GM19463 (cell line): Measurements from ENCODE around the gene RTL10.

ENCODE experiments used
- ATAC-seq: cut with Tn5 transposase; IDR thresholded peaks from one replicate; pipeline ENCODE4 v1.9.1; 2021; ENCODE audit warnings: mild to moderate bottlenecking, moderate library complexity; ENCODE audit not compliant: unreplicated experiment

The RTL10 gene

GRCh38 chr22:19877626-19878339 lies 23.1 kb upstream of the RTL10 start:
- ATAC-seq, result no peak

- no peak for ATAC-seq
Measured at GRCh38 chr22:19876941-19877625, 22.4 kb upstream of the RTL10 start.

GRCh38 chr22:19876314-19876940 lies 21.8 kb upstream of the RTL10 start:
- ATAC-seq, result no peak

- no peak for ATAC-seq
Measured at GRCh38 chr22:19875531-19876313, 21.0 kb upstream of the RTL10 start.

DNA sequence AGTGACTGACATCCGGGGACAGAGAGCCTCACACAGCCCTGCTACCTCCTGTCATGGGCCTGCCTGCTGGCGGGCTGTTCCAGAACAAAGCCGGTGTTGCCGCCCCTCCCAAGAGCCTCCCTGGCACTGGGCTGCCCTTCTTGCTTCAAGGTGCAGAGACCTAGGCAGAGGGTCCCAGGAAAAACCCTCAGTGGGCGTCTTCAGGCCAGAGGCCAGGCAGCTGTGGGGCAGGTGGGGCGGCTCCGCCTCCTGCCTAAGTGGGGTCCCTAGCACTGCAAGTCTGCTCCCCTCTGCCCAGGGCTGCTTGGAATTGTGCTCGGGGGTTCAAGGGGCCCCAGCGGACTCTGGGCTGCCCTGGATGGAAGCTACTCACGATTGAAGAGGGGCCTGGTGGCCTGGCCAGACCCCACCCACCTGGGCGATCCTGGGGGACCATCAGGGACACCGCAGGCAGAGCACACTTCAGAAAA lies 20.4 kb upstream of the RTL10 start:
- no peak for ATAC-seq

DNA sequence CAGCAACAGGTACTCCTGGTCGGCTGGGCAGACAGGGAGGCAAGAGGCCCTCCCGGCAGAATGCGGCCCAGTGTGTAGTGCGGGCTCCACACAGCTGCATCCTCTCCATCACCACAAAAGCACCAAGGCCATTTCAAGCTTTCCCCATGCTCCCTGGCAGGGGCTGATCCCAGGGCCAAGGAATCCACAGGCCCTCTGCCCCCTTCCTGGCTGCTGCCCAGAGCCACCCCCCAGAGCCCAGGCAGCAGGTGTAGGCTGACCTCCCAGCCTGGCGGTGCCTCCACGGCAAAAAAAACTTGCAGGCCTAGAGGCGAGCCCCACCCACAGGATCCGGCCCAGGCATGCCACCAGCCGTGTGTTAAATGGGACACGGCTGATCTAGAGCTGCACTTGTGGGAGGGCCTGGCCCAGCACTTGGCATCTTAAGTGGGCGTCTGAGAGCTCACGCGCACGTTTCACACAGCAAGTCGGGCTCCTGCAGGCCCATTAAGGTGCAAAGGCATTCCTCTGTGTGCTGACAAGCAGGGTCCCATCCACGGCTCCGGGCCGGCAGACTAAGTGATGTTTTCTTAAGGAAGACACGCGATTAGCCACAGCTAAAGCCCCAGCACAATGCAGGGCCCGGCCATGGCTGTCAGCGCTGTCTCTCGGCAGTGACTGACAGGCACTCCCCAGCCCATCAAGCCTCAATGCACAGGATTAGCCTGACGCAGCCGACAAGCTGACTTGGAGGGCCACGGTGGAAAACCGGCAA lies 19.8 kb upstream of the RTL10 start:
- ATAC-seq, result no peak

DNA sequence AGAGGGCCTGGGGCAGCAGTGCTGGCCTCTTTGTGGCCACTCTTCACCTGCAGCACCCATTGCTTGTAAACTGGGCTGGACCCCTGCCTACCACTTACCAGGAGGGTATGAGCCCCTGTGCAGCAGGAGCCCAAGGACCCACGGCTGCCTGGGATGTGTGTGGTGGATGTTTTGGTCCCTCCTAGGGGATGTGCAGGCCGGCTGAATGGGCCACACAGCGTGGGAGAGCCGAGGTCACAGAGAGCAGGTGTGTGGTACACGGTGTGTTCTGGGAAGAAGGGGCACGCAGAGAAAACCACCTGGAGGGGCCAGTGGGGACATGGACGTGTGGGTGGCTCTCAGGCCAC lies 19.3 kb upstream of the RTL10 start:
- ATAC-seq, result no peak

DNA sequence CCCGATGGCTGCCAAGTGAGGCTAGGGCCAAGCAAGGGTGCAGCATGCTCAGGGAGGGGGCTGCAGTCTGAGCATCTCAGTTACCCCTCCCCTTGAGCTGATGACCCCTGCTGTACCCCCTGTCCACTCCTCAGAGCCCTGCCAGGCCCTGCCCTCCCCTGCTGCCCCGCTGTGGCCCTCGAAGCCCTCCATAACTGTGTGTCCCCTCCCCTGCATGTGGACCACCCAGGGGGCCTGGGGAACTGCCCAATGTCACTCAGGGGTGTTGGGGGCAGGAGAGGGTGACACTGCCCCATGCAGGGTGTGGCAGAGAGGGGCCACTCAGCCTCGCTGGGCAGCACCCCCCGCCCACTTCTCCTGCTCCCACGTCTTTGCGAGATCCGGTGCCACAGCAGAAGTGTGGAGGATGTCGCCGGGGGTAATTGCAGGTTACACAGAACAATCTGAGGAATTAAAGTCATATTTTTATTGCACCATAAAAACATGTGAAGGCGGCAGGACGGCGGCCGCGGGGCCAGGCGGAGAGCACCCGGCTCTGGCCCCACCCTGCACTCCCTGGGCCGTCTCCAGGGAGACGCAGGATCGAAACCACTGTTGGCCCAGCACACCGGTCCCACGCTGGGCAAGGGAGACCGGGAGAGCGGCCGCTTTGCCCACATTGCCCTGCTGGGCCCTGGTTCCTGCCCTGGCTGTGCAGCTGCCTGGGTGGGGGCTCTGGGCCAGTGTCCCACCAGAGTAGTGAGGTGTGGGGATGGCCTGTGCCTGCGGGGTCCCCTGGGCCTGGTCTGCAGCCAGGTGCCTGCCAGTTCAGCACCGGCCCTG lies 18.7 kb upstream of the RTL10 start:
- no peak for ATAC-seq

- no peak for ATAC-seq
Measured at GRCh38 chr22:19872779-19873137, 18.1 kb upstream of the RTL10 start.

- no peak for ATAC-seq
Measured at GRCh38 chr22:19871845-19872778, 17.4 kb upstream of the RTL10 start.

GRCh38 chr22:19871023-19871844 lies 16.6 kb upstream of the RTL10 start:
- ATAC-seq, result no peak

GRCh38 chr22:19870153-19871022 lies 15.7 kb upstream of the RTL10 start:
- no peak for ATAC-seq

DNA sequence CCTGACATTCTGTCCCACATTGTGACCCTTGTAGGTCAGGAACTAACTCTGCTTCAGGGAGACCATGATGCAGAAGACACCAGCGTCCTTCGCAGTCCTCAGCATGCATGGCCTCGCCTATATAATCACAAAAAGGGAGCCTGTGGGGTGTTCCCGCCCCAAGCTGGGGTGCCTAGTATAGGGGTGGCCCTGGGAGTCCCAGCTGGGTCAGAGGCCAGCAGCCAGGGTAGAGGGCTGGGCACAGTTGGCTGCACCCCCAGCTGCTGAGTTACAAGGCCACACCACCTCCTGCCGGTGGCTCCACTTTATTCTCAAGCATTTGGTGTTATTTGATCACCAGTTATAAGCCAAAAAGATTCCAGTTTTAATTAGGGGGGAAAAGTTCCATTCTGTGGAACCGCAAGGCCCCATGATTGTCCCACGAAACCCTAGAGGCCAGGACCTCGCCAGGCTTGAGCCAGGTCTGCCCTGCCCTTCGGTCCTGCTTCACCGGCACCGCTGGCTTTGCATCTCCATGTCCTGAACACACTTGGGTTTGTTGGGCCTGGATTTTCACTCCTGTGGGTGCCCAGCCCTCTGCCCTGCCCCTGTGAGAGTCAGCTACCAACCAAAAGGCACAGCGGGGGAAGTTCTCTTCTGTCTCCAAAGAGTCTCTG lies 15.0 kb upstream of the RTL10 start:
- no peak for ATAC-seq

DNA sequence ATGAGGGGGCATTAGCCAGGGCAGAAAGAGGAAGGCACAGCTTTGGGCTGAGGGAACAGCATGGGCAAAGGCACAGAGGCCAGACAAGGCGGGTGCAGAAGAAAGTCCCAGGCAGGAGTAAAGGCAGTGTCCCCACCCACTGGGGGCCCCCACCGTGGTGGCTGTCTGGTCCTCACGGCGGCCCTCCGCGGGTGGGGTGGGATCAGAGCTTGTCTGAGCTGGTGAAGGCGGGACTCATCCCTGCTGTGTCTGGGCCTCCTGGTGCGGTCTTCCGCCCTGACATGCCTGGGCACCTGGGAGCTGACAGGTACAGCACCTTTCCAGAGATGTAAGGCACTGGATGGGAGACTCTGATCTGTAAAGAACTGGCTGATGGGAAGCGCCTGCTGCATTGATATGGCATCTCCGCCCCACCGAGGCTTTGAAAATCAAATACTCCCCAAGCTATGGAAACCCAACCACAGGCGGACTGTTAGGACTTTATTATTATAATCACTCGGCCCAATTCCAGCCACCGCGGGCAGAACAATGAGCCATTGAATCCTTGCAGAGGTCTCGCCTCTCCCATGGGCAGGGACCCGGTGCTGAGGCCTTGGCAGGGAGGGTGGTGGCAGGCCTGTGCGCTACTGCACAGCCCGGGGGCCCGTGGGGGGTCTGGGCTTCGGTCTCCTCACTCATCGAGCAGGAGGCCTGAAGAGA lies 14.2 kb upstream of the RTL10 start:
- no peak for ATAC-seq

GRCh38 chr22:19868333-19868732 lies 13.7 kb upstream of the RTL10 start:
- no peak for ATAC-seq

DNA sequence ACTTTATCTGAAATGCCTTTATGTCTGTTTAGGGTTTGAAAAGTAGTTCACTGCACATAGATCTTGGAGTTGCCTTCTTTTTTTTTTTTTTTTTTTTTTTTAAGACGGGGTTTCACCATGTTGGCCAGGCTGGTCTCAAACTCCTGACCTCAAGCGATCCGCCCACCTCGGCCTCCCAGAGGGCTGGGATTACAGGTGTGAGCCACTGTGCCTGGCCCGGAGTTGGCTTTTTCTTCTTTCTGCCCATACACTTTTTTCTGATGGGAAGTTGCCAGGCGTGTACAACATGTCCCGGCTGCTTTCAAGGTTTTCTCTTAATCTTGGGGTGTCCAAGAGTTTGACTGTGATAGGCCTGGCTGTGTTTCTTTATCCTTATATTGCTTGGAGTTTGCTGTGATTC lies 12.9 kb upstream of the RTL10 start:
- no peak for ATAC-seq
